HG03521 (cell line): ENCODE results near the gene HSPA4.

Experiments
- ATAC-seq: cut with Tn5 transposase; IDR thresholded peaks from one replicate; pipeline ENCODE4 v1.9.1; 2021; ENCODE audit warnings: mild to moderate bottlenecking, moderate library complexity; ENCODE audit not compliant: unreplicated experiment

Gene HSPA4

GRCh38 chr5:133154274-133155075, 102.7 kb downstream of the HSPA4 start:
- no peak for ATAC-seq

- ATAC-seq: no peak
These were observed 103.6 kb downstream of the HSPA4 start for GRCh38 chr5:133155326-133155969.
